Dermis blood vessel endothelial cell (primary cell): ENCODE results near the gene ARID2. TPM values are rescaled to one million over a fixed set of nuclear protein-coding genes. Genes with fewer than 3 reads are reported as not detected.

Source experiments
- DNase-seq: peaks from one replicate; pipeline ENCODE4 v3.0.0; 2010
- total RNA-seq: library from RNA; depleted of rRNA; stranded (reverse); fragments of >200 nt; gene quantifications from 2 replicates; pipeline ENCODE4 v1.2.3, GENCODE V29; 2014

Gene ARID2, protein sequence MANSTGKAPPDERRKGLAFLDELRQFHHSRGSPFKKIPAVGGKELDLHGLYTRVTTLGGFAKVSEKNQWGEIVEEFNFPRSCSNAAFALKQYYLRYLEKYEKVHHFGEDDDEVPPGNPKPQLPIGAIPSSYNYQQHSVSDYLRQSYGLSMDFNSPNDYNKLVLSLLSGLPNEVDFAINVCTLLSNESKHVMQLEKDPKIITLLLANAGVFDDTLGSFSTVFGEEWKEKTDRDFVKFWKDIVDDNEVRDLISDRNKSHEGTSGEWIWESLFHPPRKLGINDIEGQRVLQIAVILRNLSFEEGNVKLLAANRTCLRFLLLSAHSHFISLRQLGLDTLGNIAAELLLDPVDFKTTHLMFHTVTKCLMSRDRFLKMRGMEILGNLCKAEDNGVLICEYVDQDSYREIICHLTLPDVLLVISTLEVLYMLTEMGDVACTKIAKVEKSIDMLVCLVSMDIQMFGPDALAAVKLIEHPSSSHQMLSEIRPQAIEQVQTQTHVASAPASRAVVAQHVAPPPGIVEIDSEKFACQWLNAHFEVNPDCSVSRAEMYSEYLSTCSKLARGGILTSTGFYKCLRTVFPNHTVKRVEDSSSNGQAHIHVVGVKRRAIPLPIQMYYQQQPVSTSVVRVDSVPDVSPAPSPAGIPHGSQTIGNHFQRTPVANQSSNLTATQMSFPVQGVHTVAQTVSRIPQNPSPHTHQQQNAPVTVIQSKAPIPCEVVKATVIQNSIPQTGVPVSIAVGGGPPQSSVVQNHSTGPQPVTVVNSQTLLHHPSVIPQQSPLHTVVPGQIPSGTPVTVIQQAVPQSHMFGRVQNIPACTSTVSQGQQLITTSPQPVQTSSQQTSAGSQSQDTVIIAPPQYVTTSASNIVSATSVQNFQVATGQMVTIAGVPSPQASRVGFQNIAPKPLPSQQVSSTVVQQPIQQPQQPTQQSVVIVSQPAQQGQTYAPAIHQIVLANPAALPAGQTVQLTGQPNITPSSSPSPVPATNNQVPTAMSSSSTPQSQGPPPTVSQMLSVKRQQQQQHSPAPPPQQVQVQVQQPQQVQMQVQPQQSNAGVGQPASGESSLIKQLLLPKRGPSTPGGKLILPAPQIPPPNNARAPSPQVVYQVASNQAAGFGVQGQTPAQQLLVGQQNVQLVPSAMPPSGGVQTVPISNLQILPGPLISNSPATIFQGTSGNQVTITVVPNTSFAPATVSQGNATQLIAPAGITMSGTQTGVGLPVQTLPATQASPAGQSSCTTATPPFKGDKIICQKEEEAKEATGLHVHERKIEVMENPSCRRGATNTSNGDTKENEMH (N-terminal part only)
- 18.4 and 20.7 TPM in 2 replicates for total RNA-seq

GRCh38 chr12:45729233-45730083 is at the start of gene ARID2:
Gene ARID2, plus strand, starts transcription at chr12:45729706. Its CDS starts 131 bp downstream, at chr12:45729837.
- peak; percentile 69 for DNase-seq

- DNase-seq: no peak
Observed at GRCh38 chr12:45680362-45680761, 49.1 kb upstream of the ARID2 start.

- no peak for DNase-seq
Observed at GRCh38 chr12:45681465-45681864, 48.0 kb upstream of the ARID2 start.

- no peak for DNase-seq
Observed at GRCh38 chr12:45685680-45686079, 43.8 kb upstream of the ARID2 start.

GRCh38 chr12:45687081-45688015 is 42.2 kb upstream of the ARID2 start:
- DNase-seq: no peak

- no peak for DNase-seq
Observed at GRCh38 chr12:45688183-45688582, 41.3 kb upstream of the ARID2 start.

DNA sequence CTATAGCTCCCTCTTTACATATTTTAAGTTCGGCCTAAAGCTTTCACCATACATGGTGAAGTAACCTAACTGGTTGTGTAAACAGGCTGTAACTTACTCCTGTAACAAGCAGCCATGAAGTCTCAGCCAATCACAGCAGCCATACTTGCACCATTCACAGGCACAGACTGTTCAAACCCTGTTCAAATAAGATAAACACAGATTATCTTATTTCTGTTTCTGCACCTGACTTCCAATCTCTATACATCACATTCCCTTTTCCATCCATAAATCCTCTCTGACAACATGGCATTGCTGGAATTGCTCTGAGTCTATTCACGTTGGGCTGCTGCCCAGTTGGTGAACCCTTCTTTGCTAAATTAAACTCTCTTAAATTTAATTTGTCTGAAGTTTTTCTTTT is 34.5 kb upstream of the ARID2 start:
- DNase-seq: no peak

- DNase-seq: no peak
Observed at GRCh38 chr12:45695606-45696005, 33.9 kb upstream of the ARID2 start.

DNA sequence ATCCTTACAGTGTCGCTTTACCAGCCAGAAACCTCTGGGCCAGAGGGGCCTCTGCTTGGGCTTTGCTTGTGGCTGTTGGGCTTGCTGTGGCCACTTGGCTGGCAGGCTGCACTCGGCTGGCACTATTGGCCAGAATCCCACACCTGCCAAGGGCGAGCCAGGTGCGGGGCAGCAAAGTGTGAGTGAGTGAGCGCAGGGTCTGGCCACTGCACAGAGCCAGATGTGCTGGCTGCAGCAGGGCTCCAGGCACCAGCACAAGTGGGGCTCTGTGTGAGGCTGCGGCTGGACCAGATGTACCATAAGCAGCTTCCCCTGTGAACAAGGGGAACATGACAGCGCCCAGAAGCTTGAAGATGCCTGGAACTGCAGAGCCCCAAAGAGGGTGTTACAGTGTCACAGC is 33.5 kb upstream of the ARID2 start:
- DNase-seq: no peak

DNA sequence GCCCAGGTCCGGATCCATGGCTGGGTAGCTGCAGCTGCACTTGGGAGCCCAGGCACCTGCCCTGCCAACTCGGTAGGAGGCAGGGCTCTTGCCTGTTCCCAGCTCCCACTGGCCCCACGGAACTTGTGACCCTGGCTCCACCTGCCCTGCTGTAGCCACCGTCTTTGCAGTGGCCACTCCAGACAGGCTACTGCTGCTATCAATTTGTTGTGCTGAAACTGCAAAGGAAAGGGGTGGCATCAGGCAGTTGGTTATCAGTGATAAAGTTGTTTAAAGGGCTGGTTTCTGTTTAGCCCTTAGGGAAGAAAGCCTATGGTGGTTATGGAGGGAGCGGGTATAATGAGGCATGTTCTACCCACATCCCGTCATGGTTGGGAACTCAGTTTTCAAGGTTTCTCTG is 32.1 kb upstream of the ARID2 start:
- DNase-seq: no peak

DNA sequence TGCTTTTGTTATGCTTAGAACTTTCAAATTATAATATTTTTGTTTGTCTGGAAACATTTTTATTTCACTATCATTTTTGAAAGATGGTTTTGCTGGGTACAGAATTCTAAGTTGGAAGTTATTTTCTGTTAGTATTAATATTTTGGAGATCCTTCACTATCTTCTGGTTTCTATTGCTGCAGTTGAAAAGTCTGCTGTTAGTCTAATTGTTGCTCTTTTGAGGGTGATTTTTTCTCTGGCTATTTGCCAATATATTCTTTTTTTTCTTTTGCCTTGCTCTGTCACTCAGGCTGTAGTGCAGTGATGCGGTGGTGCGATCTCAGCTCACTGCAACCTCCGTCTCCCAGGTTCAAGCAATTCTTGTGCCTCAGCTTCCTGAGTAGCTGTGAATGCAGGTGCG is 28.2 kb upstream of the ARID2 start:
- DNase-seq: no peak

DNA sequence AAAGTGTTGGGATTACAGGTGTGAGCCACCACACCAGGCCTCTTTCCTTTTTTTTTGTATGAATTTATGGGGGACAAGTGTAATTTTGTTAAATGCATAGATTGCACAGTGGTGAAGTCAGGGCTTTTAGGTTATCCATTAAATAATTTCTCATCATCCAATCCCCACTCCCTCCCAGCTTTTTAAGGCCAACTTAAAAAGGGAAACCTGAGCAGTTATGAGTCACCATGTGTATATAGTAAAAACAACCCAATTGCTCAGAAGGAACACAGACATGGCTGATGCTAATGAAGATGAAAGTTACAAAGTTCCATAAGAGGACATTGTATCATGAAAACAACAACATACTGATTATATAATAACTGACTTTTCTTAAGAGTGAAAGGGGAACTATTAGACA is 25.6 kb upstream of the ARID2 start:
- DNase-seq: no peak

DNA sequence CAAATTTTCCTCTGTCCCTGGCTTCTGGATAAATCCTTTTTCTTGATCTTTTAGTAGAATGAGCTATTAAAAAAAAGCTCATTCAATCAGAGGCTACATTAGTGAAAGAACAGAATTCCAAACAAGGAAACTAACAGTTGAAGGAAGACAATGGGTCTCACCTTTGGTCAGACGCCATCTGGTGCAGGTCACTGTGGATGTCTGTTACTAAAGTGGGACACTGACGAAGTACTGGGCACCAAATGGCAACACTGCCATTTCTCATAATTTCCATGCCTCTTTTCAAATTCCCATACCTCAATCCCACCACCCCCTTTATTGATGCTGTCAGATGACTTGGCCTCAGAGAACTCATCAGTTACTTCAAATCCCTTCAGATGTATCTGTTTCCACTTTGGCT is 24.5 kb upstream of the ARID2 start:
- no peak for DNase-seq

DNA sequence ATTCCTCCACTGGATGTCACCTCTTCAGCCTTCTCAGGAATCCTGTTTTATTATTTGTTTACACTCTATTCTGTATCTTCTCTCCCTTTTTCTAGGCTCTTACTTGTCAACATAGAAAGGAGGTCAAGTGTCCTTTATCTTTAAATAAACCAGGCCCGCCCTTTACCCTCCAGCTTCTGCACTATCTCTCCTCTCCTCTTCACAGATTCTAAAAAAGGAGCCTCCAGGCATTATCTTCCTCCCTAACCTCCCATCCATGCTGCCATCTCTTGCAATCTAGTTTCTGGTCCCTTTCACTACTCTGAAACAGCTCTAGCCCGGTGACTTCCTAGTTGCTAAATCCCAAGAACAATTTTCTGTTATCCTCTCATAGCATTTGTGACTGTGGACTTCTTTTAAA is 24.1 kb upstream of the ARID2 start:
- DNase-seq: no peak

GRCh38 chr12:45707241-45707857 is 22.2 kb upstream of the ARID2 start:
- no peak for DNase-seq

DNA sequence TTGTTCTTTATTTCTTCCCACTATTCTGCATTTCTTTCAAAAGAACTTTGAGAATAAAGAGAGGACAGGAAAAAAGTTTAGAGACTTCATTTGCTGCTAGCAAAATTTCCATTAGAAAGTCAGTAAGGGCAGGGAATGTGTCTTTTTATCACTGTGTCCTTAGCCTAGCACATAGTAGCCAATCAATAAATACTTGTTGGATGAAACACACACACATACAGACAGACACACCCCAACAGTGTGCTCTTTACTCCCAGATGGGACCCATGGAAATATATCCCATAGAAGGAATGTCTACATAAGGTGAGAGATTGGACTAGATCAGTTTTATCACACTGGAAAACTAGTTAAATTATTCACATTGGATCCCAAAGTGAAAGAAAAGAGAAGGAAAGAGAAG is 21.1 kb upstream of the ARID2 start:
- no peak for DNase-seq

DNA sequence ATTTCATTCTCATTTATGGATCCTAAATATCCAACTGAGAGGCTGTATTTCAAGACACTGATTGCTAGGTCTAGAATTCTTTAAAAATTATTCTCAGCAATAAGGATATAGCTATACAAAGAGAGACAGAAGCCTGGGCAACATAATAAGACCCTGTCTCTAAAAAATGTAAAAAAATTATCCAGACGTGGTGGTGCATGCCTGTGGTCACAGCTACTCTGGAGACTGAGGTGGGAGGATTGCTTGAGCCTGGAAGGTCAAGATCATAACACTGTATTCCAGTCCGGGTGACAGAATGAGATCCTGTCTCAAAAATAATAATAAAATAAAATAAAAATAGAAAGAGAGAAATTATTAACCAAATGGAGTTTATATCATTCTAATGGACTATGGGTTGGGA is 20.6 kb upstream of the ARID2 start:
- DNase-seq: no peak

GRCh38 chr12:45712319-45712718 is 17.2 kb upstream of the ARID2 start:
- DNase-seq: no peak

- DNase-seq: no peak
Observed at GRCh38 chr12:45713078-45713477, 16.4 kb upstream of the ARID2 start.

DNA sequence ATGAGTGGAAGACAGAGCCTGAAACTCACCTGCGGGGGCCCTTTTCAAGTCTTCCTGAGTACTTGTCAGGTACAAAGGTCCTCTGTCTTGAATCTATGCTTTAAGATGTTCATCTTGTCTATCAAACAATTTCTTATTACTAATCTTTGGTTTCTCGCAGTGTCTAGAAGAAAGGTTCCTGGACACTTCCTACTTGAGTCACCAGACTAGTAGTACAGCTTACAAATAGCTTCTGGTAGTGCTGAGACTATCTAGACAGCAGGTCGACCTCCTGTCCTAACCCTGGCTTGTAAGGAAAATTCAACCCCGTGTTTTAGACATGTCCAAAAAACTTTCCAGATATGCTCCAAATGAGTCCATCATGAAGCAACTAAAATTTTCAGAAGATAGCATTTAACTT is 11.2 kb upstream of the ARID2 start:
- no peak for DNase-seq
